ENCODE data around the gene TBX21.

Gene TBX21

GRCh38 chr17:47718634-47719405 is 14.2 kb upstream of the TBX21 start:
- Histone ChIP-seq H3K79me1 (ENCODE audit: low read length) (no peaks in the 10 kb centered on the region), H3K18ac (ENCODE audit: low read length) (no peak overlapping the region), H3K4me1 (ENCODE audit: control insufficient read depth in 1 of 2, insufficient read depth in 2 of 2, low read length in 2 of 2) (peaks cover 0 to 3% of the 10 kb centered on the region in 2 experiments), H3K23ac (ENCODE audit: low read length) (no peak overlapping the region), H3K9ac (ENCODE audit: low read length) (no peak overlapping the region), H4K91ac (ENCODE audit: low read depth, low read length) (no peak overlapping the region), H3K4ac (ENCODE audit: low read depth, low read length) (no peak overlapping the region), H2BK5ac (ENCODE audit: low read depth, low read length, poor library complexity) (no peak overlapping the region), H2AFZ (ENCODE audit: insufficient read depth, low read length, poor library complexity) (no peak overlapping the region), H3K4me3 (ENCODE audit: low read depth, low read length) (no peak overlapping the region), H4K12ac (ENCODE audit: low read depth, low read length) (no peak overlapping the region), H2BK120ac (ENCODE audit: insufficient read depth, low read length, poor library complexity) (no peak overlapping the region), H3K4me2 (ENCODE audit: low read length) (no peak overlapping the region), H3K9me3 (ENCODE audit: insufficient read depth, low read depth, low read length) (peaks cover 2% of the 10 kb centered on the region), H3K36me3 (ENCODE audit: control insufficient read depth in 1 of 2, insufficient read depth in 2 of 2, low read length in 2 of 2) (no peaks in the 10 kb centered on the region), H2BK12ac (ENCODE audit: low read length) (no peak overlapping the region), H3K27ac (ENCODE audit: low read depth, low read length) (no peak overlapping the region), H2AK5ac (ENCODE audit: low read length) (no peak overlapping the region), H4K8ac (ENCODE audit: low read depth, low read length) (no peak overlapping the region), H3K27me3 (ENCODE audit: insufficient read depth, low read length) (peaks cover 8% of the 10 kb centered on the region), H3K14ac (ENCODE audit: low read length) (no peak overlapping the region), H3K79me2 (ENCODE audit: control insufficient read depth, insufficient read depth, low read length, poor library complexity) (no peaks in the 10 kb centered on the region)
- no CpG with 5 or more reads among the region's 8 CpGs for WGBS (ENCODE audit: extremely low coverage, insufficient coverage, insufficient read length)
- no peak for DNase-seq

- Histone ChIP-seq H3K18ac (ENCODE audit: low read length) (no peak overlapping the region), H2BK120ac (ENCODE audit: insufficient read depth, low read length, poor library complexity) (no peak overlapping the region), H3K23ac (ENCODE audit: low read length) (no peak overlapping the region), H2AFZ (ENCODE audit: insufficient read depth, low read length, poor library complexity) (no peak overlapping the region), H4K91ac (ENCODE audit: low read depth, low read length) (no peak overlapping the region), H3K4ac (ENCODE audit: low read depth, low read length) (no peak overlapping the region), H3K4me2 (ENCODE audit: low read length) (no peak overlapping the region), H4K12ac (ENCODE audit: low read depth, low read length) (no peak overlapping the region), H3K79me2 (ENCODE audit: control insufficient read depth, insufficient read depth, low read length, poor library complexity) (no peaks in the 10 kb centered on the region), H2AK5ac (ENCODE audit: low read length) (no peak overlapping the region), H3K4me1 (ENCODE audit: control insufficient read depth in 1 of 2, insufficient read depth in 2 of 2, low read length in 2 of 2) (peaks cover 0 to 3% of the 10 kb centered on the region in 2 experiments), H3K9me3 (ENCODE audit: insufficient read depth, low read depth, low read length) (peaks cover 2% of the 10 kb centered on the region), H2BK12ac (ENCODE audit: low read length) (no peak overlapping the region), H2BK5ac (ENCODE audit: low read depth, low read length, poor library complexity) (no peak overlapping the region), H3K27ac (ENCODE audit: low read depth, low read length) (no peak overlapping the region), H4K8ac (ENCODE audit: low read depth, low read length) (no peak overlapping the region), H3K36me3 (ENCODE audit: control insufficient read depth in 1 of 2, insufficient read depth in 2 of 2, low read length in 2 of 2) (no peaks in the 10 kb centered on the region), H3K79me1 (ENCODE audit: low read length) (no peaks in the 10 kb centered on the region), H3K27me3 (ENCODE audit: insufficient read depth, low read length) (peaks cover 8% of the 10 kb centered on the region), H3K14ac (ENCODE audit: low read length) (no peak overlapping the region), H3K9ac (ENCODE audit: low read length) (no peak overlapping the region), H3K4me3 (ENCODE audit: low read depth, low read length) (no peak overlapping the region)
- no peak for DNase-seq
- WGBS (ENCODE audit: extremely low coverage, insufficient coverage, insufficient read length), result no CpG with 5 or more reads among the region's 9 CpGs
Observed at GRCh38 chr17:47719411-47720152, 13.5 kb upstream of the TBX21 start.

- Histone ChIP-seq H3K36me3 (ENCODE audit: control insufficient read depth in 1 of 2, insufficient read depth in 2 of 2, low read length in 2 of 2) (no peaks in the 10 kb centered on the region), H3K4me2 (ENCODE audit: low read length) (no peak overlapping the region), H2AK5ac (ENCODE audit: low read length) (no peak overlapping the region), H3K27ac (ENCODE audit: low read depth, low read length) (no peak overlapping the region), H2BK120ac (ENCODE audit: insufficient read depth, low read length, poor library complexity) (no peak overlapping the region), H3K9me3 (ENCODE audit: insufficient read depth, low read depth, low read length) (peaks cover 2% of the 10 kb centered on the region), H2AFZ (ENCODE audit: insufficient read depth, low read length, poor library complexity) (no peak overlapping the region), H4K91ac (ENCODE audit: low read depth, low read length) (no peak overlapping the region), H3K9ac (ENCODE audit: low read length) (no peak overlapping the region), H2BK5ac (ENCODE audit: low read depth, low read length, poor library complexity) (no peak overlapping the region), H4K8ac (ENCODE audit: low read depth, low read length) (no peak overlapping the region), H4K12ac (ENCODE audit: low read depth, low read length) (no peak overlapping the region), H3K79me2 (ENCODE audit: control insufficient read depth, insufficient read depth, low read length, poor library complexity) (no peaks in the 10 kb centered on the region), H3K79me1 (ENCODE audit: low read length) (no peaks in the 10 kb centered on the region), H3K27me3 (ENCODE audit: insufficient read depth, low read length) (peaks cover 8% of the 10 kb centered on the region), H3K4me3 (ENCODE audit: low read depth, low read length) (no peak overlapping the region), H3K23ac (ENCODE audit: low read length) (no peak overlapping the region), H2BK12ac (ENCODE audit: low read length) (no peak overlapping the region), H3K18ac (ENCODE audit: low read length) (no peak overlapping the region), H3K4me1 (ENCODE audit: control insufficient read depth in 1 of 2, insufficient read depth in 2 of 2, low read length in 2 of 2) (peaks cover 0 to 3% of the 10 kb centered on the region in 2 experiments), H3K14ac (ENCODE audit: low read length) (no peak overlapping the region), H3K4ac (ENCODE audit: low read depth, low read length) (no peak overlapping the region)
- DNase-seq, result no peak
- no CpG with 5 or more reads among the region's 11 CpGs for WGBS (ENCODE audit: extremely low coverage, insufficient coverage, insufficient read length)
Observed at GRCh38 chr17:47720196-47720595, 12.8 kb upstream of the TBX21 start.

GRCh38 chr17:47720754-47721533 is 12.1 kb upstream of the TBX21 start:
- Histone ChIP-seq H4K8ac (ENCODE audit: low read depth, low read length) (no peak overlapping the region), H3K27me3 (ENCODE audit: insufficient read depth, low read length) (peaks cover 8% of the 10 kb centered on the region), H3K79me2 (ENCODE audit: control insufficient read depth, insufficient read depth, low read length, poor library complexity) (no peaks in the 10 kb centered on the region), H3K4me2 (ENCODE audit: low read length) (peak overlapping the region; percentile 17), H3K4me3 (ENCODE audit: low read depth, low read length) (no peak overlapping the region), H3K27ac (ENCODE audit: low read depth, low read length) (no peak overlapping the region), H3K14ac (ENCODE audit: low read length) (no peak overlapping the region), H3K23ac (ENCODE audit: low read length) (no peak overlapping the region), H3K79me1 (ENCODE audit: low read length) (no peaks in the 10 kb centered on the region), H2BK5ac (ENCODE audit: low read depth, low read length, poor library complexity) (no peak overlapping the region), H3K18ac (ENCODE audit: low read length) (no peak overlapping the region), H2AK5ac (ENCODE audit: low read length) (no peak overlapping the region), H4K12ac (ENCODE audit: low read depth, low read length) (no peak overlapping the region), H2AFZ (ENCODE audit: insufficient read depth, low read length, poor library complexity) (no peak overlapping the region), H3K9ac (ENCODE audit: low read length) (no peak overlapping the region), H3K4ac (ENCODE audit: low read depth, low read length) (no peak overlapping the region), H3K9me3 (ENCODE audit: insufficient read depth, low read depth, low read length) (peaks cover 2% of the 10 kb centered on the region), H4K91ac (ENCODE audit: low read depth, low read length) (no peak overlapping the region), H3K36me3 (ENCODE audit: control insufficient read depth in 1 of 2, insufficient read depth in 2 of 2, low read length in 2 of 2) (no peaks in the 10 kb centered on the region), H2BK120ac (ENCODE audit: insufficient read depth, low read length, poor library complexity) (no peak overlapping the region), H3K4me1 (ENCODE audit: control insufficient read depth in 1 of 2, insufficient read depth in 2 of 2, low read length in 2 of 2) (peaks cover 0 to 3% of the 10 kb centered on the region in 2 experiments), H2BK12ac (ENCODE audit: low read length) (no peak overlapping the region)
- no CpG with 5 or more reads among the region's 36 CpGs for WGBS (ENCODE audit: extremely low coverage, insufficient coverage, insufficient read length)
- peak; percentile 32 to 59 for DNase-seq

Data from trophoblast cell (in vitro differentiated cells and primary cell).